Spinal cord (tissue), 10 donors: ENCODE data around the gene KNDC1. TPM values are rescaled to one million over a fixed set of nuclear protein-coding genes. Genes with fewer than 3 reads are reported as not detected.

Experiments
- DNase-seq, 6 donors: peaks; one replicate each; pipeline versions ENCODE4 v3.0.0 to v3.0.0-alpha.2; 2013 to 2015; ENCODE audit warnings: low spot score in 6 of 6, low read depth in 4 of 6
- H3K27ac ChIP-seq: one replicate; pipeline ENCODE4 v1.5.1; 2013; ENCODE audit warnings: low read depth, low read length, control low read depth
- H3K27me3 ChIP-seq: one replicate; pipeline ENCODE4 v1.6.1; 2013; ENCODE audit warnings: low read length; ENCODE audit not compliant: control insufficient read depth, insufficient read depth
- H3K36me3 ChIP-seq: one replicate; pipeline ENCODE4 v1.6.1; 2013; ENCODE audit warnings: low read length; ENCODE audit not compliant: control insufficient read depth, insufficient read depth
- H3K4me1 ChIP-seq: one replicate; pipeline ENCODE4 v1.6.1; 2013; ENCODE audit warnings: low read length; ENCODE audit not compliant: control insufficient read depth, insufficient read depth
- H3K4me3 ChIP-seq: one replicate; pipeline ENCODE4 v1.5.1; 2013; ENCODE audit warnings: low read depth, low read length, control low read depth
- H3K9me3 ChIP-seq: one replicate; pipeline ENCODE4 v1.6.1; 2013; ENCODE audit warnings: low read length; ENCODE audit not compliant: control insufficient read depth, insufficient read depth
- WGBS: methylation state at CpG from one replicate; pipeline ENCODE4 v1.1.5; 2013; ENCODE audit warnings: missing lambda C conversion rate; ENCODE audit not compliant: insufficient coverage; 5-methylcytosine and 5-hydroxymethylcytosine counted together
- polyA plus RNA-seq, 2 donors: library from polyadenylated mRNA; unstranded; fragments of 120-200 nt; gene quantifications; one replicate each; pipeline ENCODE4 v1.2.1, GENCODE V29; 2013; ENCODE audit not compliant: insufficient read length in 2 of 2
- total RNA-seq, 2 donors: library from RNA; depleted of rRNA in 1 of 2; stranded (reverse); fragments of 120-200 nt in 1 of 2; fragments of >200 nt in 1 of 2; gene quantifications; one replicate each; pipeline versions ENCODE4 v1.2.3 to v1.2.4, GENCODE V29; 2013 to 2014
- donor health status: healthy.

The KNDC1 gene
- total and polyA plus RNA-seq, 4 donors, result 8.3 to 35.8 (median 23.5) TPM

GRCh38 chr10:133115453-133115842 is 44.6 kb upstream of the KNDC1 start:
- Histone ChIP-seq H3K27ac (no peak overlapping the region), H3K9me3 (no peaks in the 10 kb centered on the region), H3K4me3 (no peak overlapping the region), H3K27me3 (no peaks in the 10 kb centered on the region), H3K36me3 (peaks cover 62% of the 10 kb centered on the region), H3K4me1 (no peaks in the 10 kb centered on the region)
- no peak for DNase-seq
- WGBS, result 85% methylated on average over 13 of the region's 13 CpGs

GRCh38 chr10:133115976-133116375 is 44.0 kb upstream of the KNDC1 start:
- no peak overlapping the region for H3K27ac ChIP-seq
- peaks cover 60% of the 10 kb centered on the region for H3K36me3 ChIP-seq
- no peak for DNase-seq
- H3K4me3 ChIP-seq, result no peak overlapping the region
- no peaks in the 10 kb centered on the region for H3K4me1 ChIP-seq
- no peaks in the 10 kb centered on the region for H3K9me3 ChIP-seq
- no peaks in the 10 kb centered on the region for H3K27me3 ChIP-seq
- 67% methylated on average over 9 of the region's 17 CpGs for WGBS

GRCh38 chr10:133116455-133116854 is 43.6 kb upstream of the KNDC1 start:
- H3K9me3 ChIP-seq, result no peaks in the 10 kb centered on the region
- no peak overlapping the region for H3K4me3 ChIP-seq
- H3K27me3 ChIP-seq, result no peaks in the 10 kb centered on the region
- H3K27ac ChIP-seq, result no peak overlapping the region
- H3K36me3 ChIP-seq, result peaks cover 60% of the 10 kb centered on the region
- no peaks in the 10 kb centered on the region for H3K4me1 ChIP-seq
- no peak for DNase-seq
- 90% methylated on average over 13 of the region's 14 CpGs for WGBS

GRCh38 chr10:133117036-133117687 is 42.9 kb upstream of the KNDC1 start:
- WGBS, result 89% methylated on average over 21 of the region's 21 CpGs
- H3K27me3 ChIP-seq, result no peaks in the 10 kb centered on the region
- no peak overlapping the region for H3K27ac ChIP-seq
- H3K4me3 ChIP-seq, result no peak overlapping the region
- H3K9me3 ChIP-seq, result no peaks in the 10 kb centered on the region
- DNase-seq, result no peak
- H3K4me1 ChIP-seq, result no peaks in the 10 kb centered on the region
- H3K36me3 ChIP-seq, result peaks cover 63% of the 10 kb centered on the region

GRCh38 chr10:133117688-133118071 is 42.3 kb upstream of the KNDC1 start:
- Histone ChIP-seq H3K9me3 (no peaks in the 10 kb centered on the region), H3K27me3 (no peaks in the 10 kb centered on the region), H3K36me3 (peaks cover 67% of the 10 kb centered on the region), H3K4me3 (no peak overlapping the region), H3K4me1 (no peaks in the 10 kb centered on the region), H3K27ac (no peak overlapping the region)
- DNase-seq, result no peak
- WGBS, result 68% methylated on average over 7 of the region's 8 CpGs

- H3K4me1 ChIP-seq, result peaks cover 4% of the 10 kb centered on the region
- WGBS, result 98% methylated on average over 8 of the region's 8 CpGs
Observed at GRCh38 chr10:133121479-133121878, 38.5 kb upstream of the KNDC1 start.

GRCh38 chr10:133122171-133122935 is 37.7 kb upstream of the KNDC1 start:
- WGBS, result 89% methylated on average over 30 of the region's 33 CpGs
- no peak overlapping the region for H3K4me3 ChIP-seq
- no peaks in the 10 kb centered on the region for H3K9me3 ChIP-seq
- DNase-seq, result no peak
- no peak overlapping the region for H3K27ac ChIP-seq
- H3K4me1 ChIP-seq, result peaks cover 4% of the 10 kb centered on the region
- peaks cover 60% of the 10 kb centered on the region for H3K36me3 ChIP-seq
- H3K27me3 ChIP-seq, result no peaks in the 10 kb centered on the region

More at GRCh38 chr10:133121479-133121878, 38.5 kb upstream of the KNDC1 start:
- no peaks in the 10 kb centered on the region for H3K9me3 ChIP-seq
- DNase-seq, result no peak
- H3K27me3 ChIP-seq, result no peaks in the 10 kb centered on the region
- no peak overlapping the region for H3K4me3 ChIP-seq
- H3K27ac ChIP-seq, result no peak overlapping the region
- peaks cover 58% of the 10 kb centered on the region for H3K36me3 ChIP-seq

- DNase-seq, result no peak
- peaks cover 4% of the 10 kb centered on the region for H3K4me1 ChIP-seq
- no peak overlapping the region for H3K27ac ChIP-seq
- no peak overlapping the region for H3K4me3 ChIP-seq
- peaks cover 57% of the 10 kb centered on the region for H3K36me3 ChIP-seq
- WGBS, result 80% methylated on average over 31 of the region's 39 CpGs
- no peaks in the 10 kb centered on the region for H3K9me3 ChIP-seq
- H3K27me3 ChIP-seq, result no peaks in the 10 kb centered on the region
Observed at GRCh38 chr10:133123050-133123745, 36.8 kb upstream of the KNDC1 start.

- Histone ChIP-seq H3K36me3 (peaks cover 61% of the 10 kb centered on the region), H3K4me1 (peaks cover 4% of the 10 kb centered on the region), H3K9me3 (no peaks in the 10 kb centered on the region), H3K27ac (no peak overlapping the region), H3K27me3 (no peaks in the 10 kb centered on the region), H3K4me3 (no peak overlapping the region)
- no peak for DNase-seq
- WGBS, result 82% methylated on average over 19 of the region's 23 CpGs
Observed at GRCh38 chr10:133123746-133124356, 36.2 kb upstream of the KNDC1 start.
